ENCODE data around the gene ST7. TPM values are rescaled to one million over a fixed set of nuclear protein-coding genes. Genes with fewer than 3 reads are reported as not detected.

Gene ST7
- total and polyA plus RNA-seq, 2 of the 13 experiments (the other 11 are each of a cell fraction or from before 2014, with no cell fraction given): 17.3 to 23.5 TPM

- Histone ChIP-seq H2AFZ (ENCODE audit: low read length) (no peak overlapping the region), H4K20me1 (ENCODE audit: insufficient read depth, low read length) (no peaks in the 10 kb centered on the region), H3K36me3 (replicated peaks in 1 of 2; ENCODE audit: control insufficient read depth in 1 of 2, insufficient read depth in 2 of 2, low read length in 2 of 2) (no peaks in the 10 kb centered on the region), H3K4me3 (replicated peaks in 1 of 3; ENCODE audit: insufficient read depth in 1 of 3, low read depth in 2 of 3, low read length in 3 of 3) (no peak overlapping the region), H3K9me3 (ENCODE audit: low read length) (no peaks in the 10 kb centered on the region), H3K27me3 (ENCODE audit: control insufficient read depth in 1 of 2, insufficient read depth in 2 of 2, low read length in 2 of 2) (no peaks in the 10 kb centered on the region), H3K4me1 (ENCODE audit: insufficient read depth, low read length) (no peaks in the 10 kb centered on the region), H3K4me2 (ENCODE audit: low read depth, low read length) (no peak overlapping the region), H3K27ac (ENCODE audit: extremely low read length, insufficient read depth, low read length) (no peak overlapping the region), H3K9ac (ENCODE audit: insufficient read depth, low read depth, low read length) (no peak overlapping the region), H3K79me2 (ENCODE audit: insufficient read depth, low read length) (peaks cover 2% of the 10 kb centered on the region)
- in situ Hi-C loops (cut with HindIII; ENCODE audit: extremely low pct_ligation_motif_present, low pct_unique_long_range_greater_than_20kb) (no loop called here), intact Hi-C loops (cut with micrococcal nuclease; ENCODE audit: unreplicated experiment) (no loop called here)
- CTCF ChIA-PET (ENCODE audit: low intra/inter-chr PET ratio, low total read pairs): no interaction called here
- no peak for FAIRE-seq
- POLR2A ChIA-PET: no interaction called here
- ATAC-seq: no peak
- 98% methylated on average over 3 of the region's 3 CpGs for WGBS (ENCODE audit: low lambda C conversion rate)
- DNase-seq (ENCODE audit: low spot score): no peak
- BruUV-seq (replicated peaks): no TSS peak
- TF ChIP-seq HNF4G (IDR thresholded peaks at IDR 0.05; ENCODE audit: borderline replicate concordance, low read depth, low read length) (no peak), HNF4G (CRISPR knock-in tag; IDR thresholded peaks at IDR 0.05; ENCODE audit: borderline replicate concordance, low read depth) (no peak), LBX2 (CRISPR knock-in tag; IDR thresholded peaks at IDR 0.05; ENCODE audit: borderline replicate concordance) (no peak), REXO4 (CRISPR knock-in tag; IDR thresholded peaks at IDR 0.05; ENCODE audit: borderline replicate concordance) (no peak), CREM (IDR thresholded peaks at IDR 0.05) (no peak), CREM (CRISPR knock-in tag; IDR thresholded peaks at IDR 0.05) (no peak), ARHGAP35 (CRISPR knock-in tag; IDR thresholded peaks at IDR 0.05; ENCODE audit: borderline replicate concordance) (no peak), IRX3 (CRISPR knock-in tag; IDR thresholded peaks at IDR 0.05; ENCODE audit: borderline replicate concordance, low read depth) (no peak), MAFK (conservative IDR thresholded peaks at IDR 0.05 in 1 of 2, IDR thresholded peaks at IDR 0.05 in 1 of 2; ENCODE audit: low read length in 2 of 2) (no peak), NFKBIZ (CRISPR knock-in tag; IDR thresholded peaks at IDR 0.05) (no peak), ZNF598 (CRISPR knock-in tag; IDR thresholded peaks at IDR 0.05; ENCODE audit: borderline replicate concordance) (no peak), U2AF1 (optimal IDR thresholded peaks at IDR 0.05; ENCODE audit: low read depth, low read length) (no peak), ZSCAN5A (CRISPR knock-in tag; IDR thresholded peaks at IDR 0.05; ENCODE audit: borderline replicate concordance) (no peak), KMT2B (CRISPR knock-in tag; IDR thresholded peaks at IDR 0.05) (no peak), ZMYM2 (CRISPR knock-in tag; IDR thresholded peaks at IDR 0.05) (no peak), CEBPZ (IDR thresholded peaks at IDR 0.05; ENCODE audit: low read length) (no peak), TFDP1 (CRISPR knock-in tag; IDR thresholded peaks at IDR 0.05; ENCODE audit: borderline replicate concordance) (no peak), HNRNPUL1 (IDR thresholded peaks at IDR 0.05; ENCODE audit: low read depth, low read length) (no peak), ZNF607 (CRISPR knock-in tag; IDR thresholded peaks at IDR 0.05; ENCODE audit: borderline replicate concordance) (no peak)
Observed at GRCh38 chr7:117008118-117008885, 55.0 kb downstream of the ST7 start.
